Kasumi-1 (cell line): Measurements from ENCODE around the gene EFCAB12.
"Not testable (repeated sequence)": the region's sequence is repeated elsewhere in the genome, so short reads cannot be mapped to it uniquely, and the experiment has no call there.

ENCODE experiments used
- DNase-seq, 2 experiments: peaks; one replicate each; lab custom pipeline; 2025; lab: John Stamatoyannopoulos, UW

EFCAB12 gene

DNA sequence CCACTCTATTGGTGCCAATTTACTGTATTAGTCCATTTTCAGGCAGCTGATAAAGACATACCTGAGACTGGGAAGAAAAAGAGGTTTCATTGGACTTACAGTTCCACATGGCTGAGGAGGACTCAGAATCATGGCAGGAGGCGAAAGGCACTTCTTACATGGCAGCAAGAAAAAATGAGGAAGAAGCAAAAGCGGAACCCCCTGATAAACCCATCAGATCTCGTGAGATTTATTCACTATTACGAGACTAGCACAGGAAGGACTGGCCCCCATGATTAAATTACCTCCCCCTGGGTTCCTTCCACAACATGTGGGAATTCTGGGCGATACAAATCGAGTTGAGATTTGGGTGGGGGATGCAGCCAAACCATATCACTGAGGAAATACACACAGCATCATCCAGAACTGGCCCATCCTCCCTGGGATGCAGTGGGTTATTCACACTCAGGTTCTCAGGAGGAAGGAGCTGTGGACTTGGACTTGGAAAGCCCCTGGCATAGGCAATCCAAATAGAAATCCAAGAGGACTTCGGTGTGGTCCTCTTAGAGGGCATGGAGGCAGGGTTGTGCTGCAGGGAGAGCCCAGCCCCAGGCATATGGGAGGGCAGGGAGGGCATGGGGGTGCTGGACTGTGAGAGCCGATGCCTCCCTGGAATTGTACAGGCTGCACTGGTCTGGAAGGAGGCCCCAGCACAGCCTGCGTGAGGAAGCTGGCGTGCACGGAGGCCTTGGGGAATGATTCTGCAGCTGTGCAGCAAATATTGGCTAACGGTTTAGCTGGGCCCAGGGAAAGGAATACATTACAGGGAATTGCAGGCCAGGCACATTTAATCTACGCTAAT is 62.9 kb downstream of the EFCAB12 start:
- no peak for DNase-seq

DNA sequence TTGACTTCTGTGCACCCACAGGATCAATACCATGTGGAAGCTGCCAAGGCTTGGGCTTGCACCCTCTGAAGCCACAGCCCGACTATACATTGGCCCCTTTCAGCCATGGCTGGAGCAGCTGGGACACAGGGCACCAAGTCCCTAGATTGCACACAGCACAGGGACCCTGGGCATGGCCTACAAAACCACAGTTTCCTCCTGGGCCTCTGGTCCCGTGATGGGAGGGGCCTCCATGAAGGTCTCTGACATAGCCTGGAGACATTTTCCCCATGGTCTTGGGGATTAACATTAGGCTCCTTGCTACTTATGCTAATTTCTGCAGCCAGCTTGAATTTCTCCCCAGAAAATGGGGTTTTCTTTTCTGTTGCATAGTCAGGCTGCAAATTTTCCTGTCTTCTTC is 63.6 kb downstream of the EFCAB12 start:
- DNase-seq, result not testable (repeated sequence)

- not testable (repeated sequence) for DNase-seq
Observed at GRCh38 chr3:129363356-129363755, 65.1 kb downstream of the EFCAB12 start.

DNA sequence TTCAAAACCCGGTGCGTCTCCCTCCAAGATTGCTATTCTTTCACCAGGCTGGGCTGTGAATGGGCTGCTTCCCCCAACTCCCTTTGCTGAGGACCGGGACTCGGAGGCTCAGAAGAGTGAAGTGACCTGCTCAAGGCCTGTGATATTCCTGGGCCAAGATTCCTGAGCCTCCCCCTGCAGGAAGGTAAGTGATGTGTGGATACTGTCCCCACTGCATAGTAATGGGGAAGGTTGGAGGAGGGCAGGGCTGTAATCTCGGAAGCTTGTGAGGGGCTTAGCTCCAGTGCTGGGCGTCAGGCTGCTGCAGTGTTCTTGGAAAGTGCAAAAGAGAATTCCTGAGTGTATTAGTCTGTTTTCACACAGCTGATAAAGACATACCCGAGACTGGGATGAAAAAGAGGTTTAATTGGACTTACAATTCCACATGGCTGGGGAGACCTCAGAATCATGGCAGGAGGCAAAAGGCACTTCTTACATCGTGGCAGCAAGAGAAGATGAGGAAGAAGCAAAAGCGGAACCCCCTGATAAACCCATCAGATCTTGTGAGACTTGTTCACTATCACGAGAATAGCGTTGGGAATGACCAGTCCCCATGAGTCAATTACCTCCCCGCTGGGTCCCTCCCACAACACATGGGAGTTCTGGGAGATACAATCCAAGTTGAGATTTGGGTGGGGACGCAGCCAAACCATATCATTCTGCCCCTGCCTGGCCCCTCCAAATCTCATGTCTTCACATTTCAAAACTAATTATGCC is 67.6 kb downstream of the EFCAB12 start:
- DNase-seq, result no peak

DNA sequence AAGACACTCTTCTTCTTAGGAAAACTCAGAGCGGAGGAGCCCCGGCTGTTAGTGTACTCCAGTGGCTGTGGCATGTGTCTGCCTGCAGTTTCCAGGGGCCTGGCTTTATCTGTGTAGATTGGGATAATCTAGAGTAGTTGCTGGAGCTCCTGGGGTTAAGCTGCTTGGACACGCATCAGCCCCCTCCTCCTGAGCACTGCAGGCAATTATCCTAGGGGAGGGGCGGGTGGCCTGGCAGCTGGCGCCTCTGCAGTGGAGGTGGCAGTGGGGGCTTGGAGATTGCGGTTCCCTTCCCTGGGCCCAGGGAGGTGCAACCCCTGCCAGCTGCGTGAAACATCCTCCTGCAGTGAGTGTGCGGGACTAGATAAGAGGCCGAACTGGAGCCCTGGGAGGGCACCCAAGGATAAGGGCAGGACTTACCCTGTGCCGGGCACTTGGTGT is 68.2 kb downstream of the EFCAB12 start:
- no peak for DNase-seq

DNA sequence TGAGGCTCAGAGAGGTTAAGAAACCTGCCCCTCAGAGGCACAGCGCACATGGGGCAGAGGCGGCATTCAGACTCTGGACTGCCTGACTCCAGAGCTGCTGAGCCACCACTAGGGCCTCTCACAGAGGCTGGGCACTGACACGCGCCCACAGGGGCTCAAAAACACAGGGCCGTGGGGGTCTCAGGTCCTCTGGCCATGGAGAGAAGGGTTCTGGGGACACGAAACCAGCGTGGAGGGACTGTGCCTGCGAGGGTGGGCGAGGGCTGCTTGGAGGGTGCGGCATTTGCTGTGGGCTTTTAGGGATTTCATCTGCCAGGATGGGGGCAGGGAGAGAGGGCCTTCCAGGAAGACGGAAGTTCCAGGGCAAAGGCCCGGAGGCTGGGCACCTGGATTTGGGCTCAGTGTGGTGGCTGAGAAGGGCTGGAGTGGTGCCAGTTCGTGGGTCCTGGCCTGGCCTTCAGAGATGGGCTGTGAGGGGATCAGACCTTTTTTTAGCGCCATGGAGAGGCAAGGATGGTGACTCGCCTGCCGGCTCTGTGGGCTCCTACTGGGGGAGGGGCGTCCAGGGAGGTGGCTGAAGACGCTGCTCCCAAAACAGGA is 69.6 kb downstream of the EFCAB12 start:
- no peak for DNase-seq

DNA sequence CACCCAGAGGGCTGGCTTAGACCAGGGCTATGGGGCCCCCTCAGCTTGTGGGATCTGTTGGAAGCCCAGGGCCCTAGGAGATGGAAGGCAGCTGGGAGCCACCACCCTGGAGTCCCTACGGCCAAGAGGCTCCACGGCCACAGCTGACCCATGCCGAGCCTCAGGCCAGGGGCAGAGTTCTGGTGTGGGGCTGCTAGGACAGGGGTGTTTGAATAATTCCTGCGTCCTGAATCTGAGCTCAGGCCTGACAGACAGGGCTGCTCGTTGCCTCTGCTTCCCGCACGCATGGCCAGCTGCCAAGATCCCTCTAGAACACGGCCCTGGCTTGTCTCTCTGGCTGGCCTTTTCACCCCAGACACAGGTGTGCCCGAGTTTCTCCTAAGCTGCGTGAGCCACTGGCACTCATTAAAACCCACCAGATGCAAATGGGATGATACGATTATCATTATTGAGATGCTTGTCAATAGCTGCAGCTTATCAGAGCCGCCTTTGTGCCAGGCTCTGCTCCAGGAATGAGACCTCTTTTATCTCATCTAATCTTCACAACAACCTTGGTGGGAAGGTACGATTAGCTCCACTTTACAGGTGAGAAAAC is 70.2 kb downstream of the EFCAB12 start:
- no peak for DNase-seq

DNA sequence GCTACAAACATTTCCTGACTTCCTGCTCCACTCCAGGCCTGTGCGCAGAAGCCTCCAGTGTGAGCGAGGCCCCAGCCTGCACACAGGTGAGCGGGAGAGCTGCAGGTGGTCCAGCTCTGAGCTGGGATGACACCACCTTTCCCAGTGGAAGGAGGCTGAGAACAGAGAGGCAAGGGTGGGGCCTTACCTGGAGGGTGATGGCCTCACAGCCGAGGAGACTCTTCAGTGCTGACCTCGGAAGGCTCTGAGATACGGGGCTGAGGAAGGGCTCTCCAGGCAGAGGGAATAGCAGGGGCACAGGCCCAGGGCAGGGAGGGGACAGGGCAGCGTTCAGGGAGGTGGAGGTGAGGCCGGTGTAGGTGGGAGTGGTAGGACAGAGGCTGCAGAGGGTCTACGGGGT is 70.8 kb downstream of the EFCAB12 start:
- no peak for DNase-seq

- no peak for DNase-seq
Observed at GRCh38 chr3:129356756-129357425, 71.5 kb downstream of the EFCAB12 start.

DNA sequence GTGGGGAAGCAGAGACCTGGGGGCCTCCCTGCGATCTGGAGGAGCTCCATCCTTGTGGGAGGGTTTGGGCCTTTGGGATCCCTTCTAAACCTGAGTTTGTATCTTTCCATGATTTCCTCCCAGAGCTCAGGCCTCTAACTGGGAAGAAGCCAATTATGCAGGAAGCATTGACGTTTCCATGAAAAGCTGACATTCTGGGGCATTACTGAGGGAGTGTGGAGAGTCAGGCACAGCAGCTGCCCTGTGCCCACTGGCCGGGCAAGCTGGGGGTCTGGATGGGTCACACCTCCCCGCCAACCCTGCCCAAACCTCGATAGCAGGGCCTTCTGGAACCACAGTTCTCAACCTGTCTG is 74.9 kb downstream of the EFCAB12 start:
- DNase-seq, result no peak

DNA sequence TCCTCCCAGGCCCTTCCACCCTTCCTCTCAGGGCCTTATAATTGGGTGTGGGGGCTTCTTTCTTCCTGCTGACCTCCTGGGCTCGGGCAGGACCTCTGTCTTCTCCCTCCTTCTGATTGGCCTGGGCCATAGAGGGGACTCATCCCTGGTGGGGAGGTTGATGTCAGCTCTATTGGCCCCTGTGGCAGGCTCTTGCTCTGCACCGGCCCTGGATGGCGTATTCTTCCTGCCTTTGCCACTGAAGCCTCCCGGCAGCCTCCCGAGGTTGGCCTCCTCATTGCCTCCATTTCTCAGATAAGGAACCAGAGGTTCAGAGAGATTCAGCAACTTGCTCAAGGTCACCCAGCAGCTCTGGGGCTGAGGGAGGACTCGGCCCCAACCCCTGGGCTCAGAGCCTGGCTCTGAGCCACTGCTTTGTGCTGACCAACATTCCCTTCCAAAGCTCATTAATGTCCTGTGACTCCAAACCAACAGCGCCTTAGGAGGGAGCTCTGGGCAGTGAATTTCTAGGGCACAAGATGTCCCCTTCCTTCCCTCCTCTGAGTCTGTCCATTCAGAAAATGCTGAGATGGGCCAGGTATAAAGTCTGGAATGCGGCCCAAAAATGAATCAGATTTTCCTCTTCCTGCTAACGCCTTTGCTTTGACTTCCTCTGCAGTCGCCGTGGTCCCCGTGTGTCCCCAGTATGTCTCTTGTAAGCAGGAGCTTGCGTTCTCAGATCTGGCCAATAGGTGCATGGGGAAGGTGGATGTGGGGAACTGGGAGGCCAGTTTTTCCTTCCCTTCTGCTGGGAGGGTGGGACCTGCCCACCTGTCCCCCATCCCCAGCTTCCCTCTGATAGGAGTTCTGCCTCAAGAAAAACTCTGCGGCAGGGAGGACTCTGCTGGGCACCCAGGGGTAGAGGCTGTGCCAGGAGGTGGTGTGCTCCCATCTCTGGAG is 75.5 kb downstream of the EFCAB12 start:
- DNase-seq, result no peak

DNA sequence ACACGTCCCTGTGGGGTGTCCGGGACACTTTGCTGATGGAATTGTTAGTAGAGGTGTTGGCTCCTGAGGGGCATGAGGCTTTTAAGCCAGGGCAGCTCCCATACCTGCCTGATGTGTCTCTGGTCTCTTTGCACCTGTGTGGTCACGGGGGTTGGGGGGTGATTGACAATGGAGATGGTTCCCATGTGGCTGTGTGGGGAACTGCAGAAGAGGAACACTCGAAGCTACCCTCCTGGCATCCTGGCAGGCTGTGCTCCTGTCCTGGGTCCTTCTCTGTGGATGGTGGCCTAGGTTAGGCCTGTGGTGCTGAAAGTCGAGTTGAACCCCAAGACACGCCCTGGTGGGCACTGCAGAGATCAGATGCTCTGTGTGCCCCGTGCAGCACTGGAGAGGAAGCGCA is 76.4 kb downstream of the EFCAB12 start:
- DNase-seq, result no peak
